ENCODE data around the gene MAML3. TPM values are rescaled to one million over a fixed set of nuclear protein-coding genes. Genes with fewer than 3 reads are reported as not detected.
A peak's percentile ranks its signal among the peaks of the same experiment; 100 is the strongest.

The MAML3 gene
- total and polyA plus RNA-seq, 2 experiments from 2014 or later, result 1.7 to 6.5 TPM

DNA sequence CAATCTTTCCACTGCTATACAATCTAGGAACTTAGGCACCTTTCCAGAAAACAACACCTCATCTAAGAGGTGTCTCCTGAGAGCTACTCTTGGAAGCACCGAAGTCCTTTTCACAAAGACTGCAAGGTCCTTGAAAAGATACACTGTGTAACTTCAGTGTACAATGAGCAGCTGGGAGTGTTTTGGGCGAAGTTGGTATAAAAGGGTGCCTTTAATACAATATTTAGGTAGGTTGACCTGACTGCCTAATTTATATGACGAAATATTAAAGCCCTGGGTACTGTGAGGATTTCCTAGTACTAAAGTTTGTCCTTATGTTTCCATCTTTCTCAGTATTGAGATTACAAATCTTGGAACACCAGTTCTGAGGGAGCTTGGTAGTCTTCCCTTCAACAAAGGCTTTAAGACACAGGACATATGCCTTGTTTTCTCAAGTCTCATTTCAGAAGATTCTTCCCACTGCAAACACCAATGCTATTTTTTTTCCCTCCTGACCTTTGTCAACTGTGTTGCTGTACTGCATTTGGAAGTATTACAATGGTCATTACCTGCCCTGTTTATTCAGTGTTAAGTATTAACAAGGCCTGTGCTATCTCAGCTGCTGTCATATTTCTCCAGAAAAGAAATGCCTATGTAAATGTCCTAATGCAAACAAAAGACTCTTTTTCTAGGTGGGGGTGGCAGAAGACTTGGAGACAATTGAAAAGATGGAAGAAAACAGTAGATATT lies 134.2 kb downstream of the MAML3 start:
- Mint-ChIP-seq H3K27me3 (ENCODE audit: insufficient read depth, low read depth, poor library complexity) (no peaks in the 10 kb centered on the region), H3K27ac (no peak overlapping the region), H3K36me3 (ENCODE audit: low read depth) (no peaks in the 10 kb centered on the region), H3K4me1 (peaks cover 20% of the 10 kb centered on the region), H3K4me3 (no peak overlapping the region), H3K9me3 (no peaks in the 10 kb centered on the region)
- no peaks in the 10 kb centered on the region for H3K36me3 ChIP-seq (ENCODE audit: insufficient read depth)
- no peaks in the 10 kb centered on the region for H3K79me2 ChIP-seq (replicated peaks; ENCODE audit: insufficient read depth)
- DNase-seq (ENCODE audit: low spot score), result no peak
- no peak overlapping the region for H3K27ac ChIP-seq (ENCODE audit: low read depth)
- TF ChIP-seq, protein P1, sequence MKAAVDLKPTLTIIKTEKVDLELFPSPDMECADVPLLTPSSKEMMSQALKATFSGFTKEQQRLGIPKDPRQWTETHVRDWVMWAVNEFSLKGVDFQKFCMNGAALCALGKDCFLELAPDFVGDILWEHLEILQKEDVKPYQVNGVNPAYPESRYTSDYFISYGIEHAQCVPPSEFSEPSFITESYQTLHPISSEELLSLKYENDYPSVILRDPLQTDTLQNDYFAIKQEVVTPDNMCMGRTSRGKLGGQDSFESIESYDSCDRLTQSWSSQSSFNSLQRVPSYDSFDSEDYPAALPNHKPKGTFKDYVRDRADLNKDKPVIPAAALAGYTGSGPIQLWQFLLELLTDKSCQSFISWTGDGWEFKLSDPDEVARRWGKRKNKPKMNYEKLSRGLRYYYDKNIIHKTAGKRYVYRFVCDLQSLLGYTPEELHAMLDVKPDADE (IDR thresholded peaks at IDR 0.05), result no peak
- TF ChIP-seq, protein P2, sequence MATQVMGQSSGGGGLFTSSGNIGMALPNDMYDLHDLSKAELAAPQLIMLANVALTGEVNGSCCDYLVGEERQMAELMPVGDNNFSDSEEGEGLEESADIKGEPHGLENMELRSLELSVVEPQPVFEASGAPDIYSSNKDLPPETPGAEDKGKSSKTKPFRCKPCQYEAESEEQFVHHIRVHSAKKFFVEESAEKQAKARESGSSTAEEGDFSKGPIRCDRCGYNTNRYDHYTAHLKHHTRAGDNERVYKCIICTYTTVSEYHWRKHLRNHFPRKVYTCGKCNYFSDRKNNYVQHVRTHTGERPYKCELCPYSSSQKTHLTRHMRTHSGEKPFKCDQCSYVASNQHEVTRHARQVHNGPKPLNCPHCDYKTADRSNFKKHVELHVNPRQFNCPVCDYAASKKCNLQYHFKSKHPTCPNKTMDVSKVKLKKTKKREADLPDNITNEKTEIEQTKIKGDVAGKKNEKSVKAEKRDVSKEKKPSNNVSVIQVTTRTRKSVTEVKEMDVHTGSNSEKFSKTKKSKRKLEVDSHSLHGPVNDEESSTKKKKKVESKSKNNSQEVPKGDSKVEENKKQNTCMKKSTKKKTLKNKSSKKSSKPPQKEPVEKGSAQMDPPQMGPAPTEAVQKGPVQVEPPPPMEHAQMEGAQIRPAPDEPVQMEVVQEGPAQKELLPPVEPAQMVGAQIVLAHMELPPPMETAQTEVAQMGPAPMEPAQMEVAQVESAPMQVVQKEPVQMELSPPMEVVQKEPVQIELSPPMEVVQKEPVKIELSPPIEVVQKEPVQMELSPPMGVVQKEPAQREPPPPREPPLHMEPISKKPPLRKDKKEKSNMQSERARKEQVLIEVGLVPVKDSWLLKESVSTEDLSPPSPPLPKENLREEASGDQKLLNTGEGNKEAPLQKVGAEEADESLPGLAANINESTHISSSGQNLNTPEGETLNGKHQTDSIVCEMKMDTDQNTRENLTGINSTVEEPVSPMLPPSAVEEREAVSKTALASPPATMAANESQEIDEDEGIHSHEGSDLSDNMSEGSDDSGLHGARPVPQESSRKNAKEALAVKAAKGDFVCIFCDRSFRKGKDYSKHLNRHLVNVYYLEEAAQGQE (IDR thresholded peaks at IDR 0.05; ENCODE audit: unreplicated experiment), result no peak
- TF ChIP-seq POLR2AphosphoS5 (IDR thresholded peaks at IDR 0.05; ENCODE audit: low read depth), result no peak
- TF ChIP-seq NANOG (IDR thresholded peaks at IDR 0.05; ENCODE audit: borderline replicate concordance), result no peak
- no peak for TF ChIP-seq JUNB (IDR thresholded peaks at IDR 0.05; ENCODE audit: unreplicated experiment)
- TF ChIP-seq EZH2 (IDR thresholded peaks at IDR 0.05; ENCODE audit: low read depth, unreplicated experiment), result no peak
- TF ChIP-seq EZH2phosphoT487 (IDR thresholded peaks at IDR 0.05; ENCODE audit: unreplicated experiment), result no peak
- TF ChIP-seq, protein P3, sequence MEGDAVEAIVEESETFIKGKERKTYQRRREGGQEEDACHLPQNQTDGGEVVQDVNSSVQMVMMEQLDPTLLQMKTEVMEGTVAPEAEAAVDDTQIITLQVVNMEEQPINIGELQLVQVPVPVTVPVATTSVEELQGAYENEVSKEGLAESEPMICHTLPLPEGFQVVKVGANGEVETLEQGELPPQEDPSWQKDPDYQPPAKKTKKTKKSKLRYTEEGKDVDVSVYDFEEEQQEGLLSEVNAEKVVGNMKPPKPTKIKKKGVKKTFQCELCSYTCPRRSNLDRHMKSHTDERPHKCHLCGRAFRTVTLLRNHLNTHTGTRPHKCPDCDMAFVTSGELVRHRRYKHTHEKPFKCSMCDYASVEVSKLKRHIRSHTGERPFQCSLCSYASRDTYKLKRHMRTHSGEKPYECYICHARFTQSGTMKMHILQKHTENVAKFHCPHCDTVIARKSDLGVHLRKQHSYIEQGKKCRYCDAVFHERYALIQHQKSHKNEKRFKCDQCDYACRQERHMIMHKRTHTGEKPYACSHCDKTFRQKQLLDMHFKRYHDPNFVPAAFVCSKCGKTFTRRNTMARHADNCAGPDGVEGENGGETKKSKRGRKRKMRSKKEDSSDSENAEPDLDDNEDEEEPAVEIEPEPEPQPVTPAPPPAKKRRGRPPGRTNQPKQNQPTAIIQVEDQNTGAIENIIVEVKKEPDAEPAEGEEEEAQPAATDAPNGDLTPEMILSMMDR (conservative IDR thresholded peaks at IDR 0.05; ENCODE audit: low read depth in 2 of 2), result no peak
- TF ChIP-seq, protein P4, sequence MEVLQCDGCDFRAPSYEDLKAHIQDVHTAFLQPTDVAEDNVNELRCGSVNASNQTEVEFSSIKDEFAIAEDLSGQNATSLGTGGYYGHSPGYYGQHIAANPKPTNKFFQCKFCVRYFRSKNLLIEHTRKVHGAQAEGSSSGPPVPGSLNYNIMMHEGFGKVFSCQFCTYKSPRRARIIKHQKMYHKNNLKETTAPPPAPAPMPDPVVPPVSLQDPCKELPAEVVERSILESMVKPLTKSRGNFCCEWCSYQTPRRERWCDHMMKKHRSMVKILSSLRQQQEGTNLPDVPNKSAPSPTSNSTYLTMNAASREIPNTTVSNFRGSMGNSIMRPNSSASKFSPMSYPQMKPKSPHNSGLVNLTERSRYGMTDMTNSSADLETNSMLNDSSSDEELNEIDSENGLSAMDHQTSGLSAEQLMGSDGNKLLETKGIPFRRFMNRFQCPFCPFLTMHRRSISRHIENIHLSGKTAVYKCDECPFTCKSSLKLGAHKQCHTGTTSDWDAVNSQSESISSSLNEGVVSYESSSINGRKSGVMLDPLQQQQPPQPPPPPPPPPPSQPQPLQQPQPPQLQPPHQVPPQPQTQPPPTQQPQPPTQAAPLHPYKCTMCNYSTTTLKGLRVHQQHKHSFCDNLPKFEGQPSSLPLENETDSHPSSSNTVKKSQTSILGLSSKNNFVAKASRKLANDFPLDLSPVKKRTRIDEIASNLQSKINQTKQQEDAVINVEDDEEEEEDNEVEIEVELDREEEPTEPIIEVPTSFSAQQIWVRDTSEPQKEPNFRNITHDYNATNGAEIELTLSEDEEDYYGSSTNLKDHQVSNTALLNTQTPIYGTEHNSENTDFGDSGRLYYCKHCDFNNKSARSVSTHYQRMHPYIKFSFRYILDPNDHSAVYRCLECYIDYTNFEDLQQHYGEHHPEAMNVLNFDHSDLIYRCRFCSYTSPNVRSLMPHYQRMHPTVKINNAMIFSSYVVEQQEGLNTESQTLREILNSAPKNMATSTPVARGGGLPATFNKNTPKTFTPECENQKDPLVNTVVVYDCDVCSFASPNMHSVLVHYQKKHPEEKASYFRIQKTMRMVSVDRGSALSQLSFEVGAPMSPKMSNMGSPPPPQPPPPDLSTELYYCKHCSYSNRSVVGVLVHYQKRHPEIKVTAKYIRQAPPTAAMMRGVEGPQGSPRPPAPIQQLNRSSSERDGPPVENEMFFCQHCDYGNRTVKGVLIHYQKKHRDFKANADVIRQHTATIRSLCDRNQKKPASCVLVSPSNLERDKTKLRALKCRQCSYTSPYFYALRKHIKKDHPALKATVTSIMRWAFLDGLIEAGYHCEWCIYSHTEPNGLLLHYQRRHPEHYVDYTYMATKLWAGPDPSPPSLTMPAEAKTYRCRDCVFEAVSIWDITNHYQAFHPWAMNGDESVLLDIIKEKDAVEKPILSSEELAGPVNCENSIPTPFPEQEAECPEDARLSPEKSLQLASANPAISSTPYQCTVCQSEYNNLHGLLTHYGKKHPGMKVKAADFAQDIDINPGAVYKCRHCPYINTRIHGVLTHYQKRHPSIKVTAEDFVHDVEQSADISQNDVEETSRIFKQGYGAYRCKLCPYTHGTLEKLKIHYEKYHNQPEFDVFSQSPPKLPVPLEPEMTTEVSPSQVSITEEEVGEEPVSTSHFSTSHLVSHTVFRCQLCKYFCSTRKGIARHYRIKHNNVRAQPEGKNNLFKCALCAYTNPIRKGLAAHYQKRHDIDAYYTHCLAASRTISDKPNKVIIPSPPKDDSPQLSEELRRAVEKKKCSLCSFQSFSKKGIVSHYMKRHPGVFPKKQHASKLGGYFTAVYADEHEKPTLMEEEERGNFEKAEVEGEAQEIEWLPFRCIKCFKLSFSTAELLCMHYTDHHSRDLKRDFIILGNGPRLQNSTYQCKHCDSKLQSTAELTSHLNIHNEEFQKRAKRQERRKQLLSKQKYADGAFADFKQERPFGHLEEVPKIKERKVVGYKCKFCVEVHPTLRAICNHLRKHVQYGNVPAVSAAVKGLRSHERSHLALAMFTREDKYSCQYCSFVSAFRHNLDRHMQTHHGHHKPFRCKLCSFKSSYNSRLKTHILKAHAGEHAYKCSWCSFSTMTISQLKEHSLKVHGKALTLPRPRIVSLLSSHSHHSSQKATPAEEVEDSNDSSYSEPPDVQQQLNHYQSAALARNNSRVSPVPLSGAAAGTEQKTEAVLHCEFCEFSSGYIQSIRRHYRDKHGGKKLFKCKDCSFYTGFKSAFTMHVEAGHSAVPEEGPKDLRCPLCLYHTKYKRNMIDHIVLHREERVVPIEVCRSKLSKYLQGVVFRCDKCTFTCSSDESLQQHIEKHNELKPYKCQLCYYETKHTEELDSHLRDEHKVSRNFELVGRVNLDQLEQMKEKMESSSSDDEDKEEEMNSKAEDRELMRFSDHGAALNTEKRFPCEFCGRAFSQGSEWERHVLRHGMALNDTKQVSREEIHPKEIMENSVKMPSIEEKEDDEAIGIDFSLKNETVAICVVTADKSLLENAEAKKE (CRISPR knock-in tag; IDR thresholded peaks at IDR 0.05), result no peak
- TF ChIP-seq STAT1 (IDR thresholded peaks at IDR 0.05; ENCODE audit: unreplicated experiment), result no peak
- TF ChIP-seq ZNF114 (CRISPR knock-in tag; IDR thresholded peaks at IDR 0.05), result no peak
- TF ChIP-seq ZNF331 (CRISPR knock-in tag; IDR thresholded peaks at IDR 0.05; ENCODE audit: low read depth), result no peak
- no peak for TF ChIP-seq CREB1 (CRISPR knock-in tag; IDR thresholded peaks at IDR 0.05; ENCODE audit: low read depth)
- H2AFZ ChIP-seq, result no peak overlapping the region
- H4K20me1 ChIP-seq (replicated peaks; ENCODE audit: insufficient read depth), result no peaks in the 10 kb centered on the region
- no peak for ATAC-seq
- no peaks in the 10 kb centered on the region for H3K27me3 ChIP-seq (ENCODE audit: insufficient read depth)
- H3K4me3 ChIP-seq, result no peak overlapping the region
- H3K4me2 ChIP-seq, result peak overlapping the region; percentile 45; the same call in 1 of the 2 replicates
- H3K9me2 ChIP-seq (ENCODE audit: insufficient read depth), result no peaks in the 10 kb centered on the region
- peaks cover 24% of the 10 kb centered on the region for H3K4me1 ChIP-seq (ENCODE audit: insufficient read depth)
- H3F3A ChIP-seq (replicated peaks; ENCODE audit: low read depth), result no peaks in the 10 kb centered on the region
